H9 (cell line): ENCODE results near the gene TMF1. TPM values are rescaled to one million over a fixed set of nuclear protein-coding genes. Genes with fewer than 3 reads are reported as not detected.

ENCODE experiments used
- DNase-seq: peaks from one replicate; pipeline ENCODE4 v3.0.0-alpha.2; 2017
- H2AFZ ChIP-seq: one replicate; pipeline ENCODE4 v1.6.1; 2013; ENCODE audit warnings: mild to moderate bottlenecking, low read length, control low read depth, moderate library complexity
- H2AK5ac ChIP-seq: 2 replicates; pipeline ENCODE4 v1.6.1; 2013; ENCODE audit warnings: low read length, control low read depth, mixed read lengths; ENCODE audit not compliant: insufficient read length
- H2BK120ac ChIP-seq: one replicate; pipeline ENCODE4 v1.6.1; 2013; ENCODE audit warnings: low read depth, mild to moderate bottlenecking, low read length, control low read depth, inconsistent platforms; ENCODE audit not compliant: poor library complexity, severe bottlenecking
- H2BK12ac ChIP-seq: 2 replicates; pipeline ENCODE4 v1.6.1; 2013; ENCODE audit warnings: low read length, control low read depth, mixed read lengths, low read depth; ENCODE audit not compliant: insufficient read length
- H2BK15ac ChIP-seq: 2 replicates; pipeline ENCODE4 v1.6.1; 2013; ENCODE audit warnings: low read depth, low read length, control low read depth
- H2BK20ac ChIP-seq: one replicate; pipeline ENCODE4 v1.6.1; 2013; ENCODE audit warnings: low read depth, mild to moderate bottlenecking, low read length, control low read depth, inconsistent platforms; ENCODE audit not compliant: poor library complexity, severe bottlenecking
- H2BK5ac ChIP-seq: 2 replicates; pipeline ENCODE4 v1.6.1; 2013; ENCODE audit warnings: low read length, control low read depth, mixed read lengths; ENCODE audit not compliant: insufficient read length
- H3K14ac ChIP-seq: 2 replicates; pipeline ENCODE4 v1.6.1; 2013; ENCODE audit warnings: low read length, control low read depth; ENCODE audit not compliant: insufficient read depth
- H3K18ac ChIP-seq: 2 replicates; pipeline ENCODE4 v1.6.1; 2013; ENCODE audit warnings: low read depth, mild to moderate bottlenecking, mixed read lengths, low read length, control low read depth; ENCODE audit not compliant: insufficient read length
- H3K23ac ChIP-seq: 2 replicates; pipeline ENCODE4 v1.6.1; 2013; ENCODE audit warnings: low read length, control low read depth, mixed read lengths, low read depth; ENCODE audit not compliant: insufficient read length
- H3K23me2 ChIP-seq: 2 replicates; pipeline ENCODE4 v1.6.1; 2013; ENCODE audit warnings: low read depth, mild to moderate bottlenecking, mixed read lengths, low read length, control low read depth; ENCODE audit not compliant: insufficient read length, poor library complexity, severe bottlenecking
- H3K27ac ChIP-seq: 2 replicates; pipeline ENCODE4 v1.5.1; 2013; ENCODE audit warnings: low read length, control low read depth, mixed read lengths, low read depth; ENCODE audit not compliant: insufficient read length
- H3K27me3 ChIP-seq: 2 replicates; pipeline ENCODE4 v1.6.1; 2013; ENCODE audit warnings: low read length, control low read depth, inconsistent platforms; ENCODE audit not compliant: insufficient read depth
- H3K4ac ChIP-seq: 2 replicates; pipeline ENCODE4 v1.6.1; 2013; ENCODE audit warnings: low read depth, mild to moderate bottlenecking, control low read depth, inconsistent platforms, low read length, moderate library complexity
- H3K4me1 ChIP-seq: 2 replicates; pipeline ENCODE4 v1.6.1; 2013; ENCODE audit warnings: low read length, control low read depth, inconsistent platforms; ENCODE audit not compliant: insufficient read depth
- H3K4me2 ChIP-seq: 2 replicates; pipeline ENCODE4 v1.6.1; 2013; ENCODE audit warnings: low read length, control low read depth, mixed read lengths; ENCODE audit not compliant: insufficient read length, insufficient read depth
- H3K56ac ChIP-seq: 2 replicates; pipeline ENCODE4 v1.6.1; 2013; ENCODE audit warnings: low read depth, mild to moderate bottlenecking, mixed read lengths, low read length, control low read depth; ENCODE audit not compliant: insufficient read length
- H3K79me1 ChIP-seq: 2 replicates; pipeline ENCODE4 v1.6.1; 2013; ENCODE audit warnings: low read depth, mild to moderate bottlenecking, moderate library complexity, low read length, control low read depth, inconsistent platforms; ENCODE audit not compliant: insufficient read depth, poor library complexity, severe bottlenecking
- H3K79me2 ChIP-seq: 2 replicates; pipeline ENCODE4 v1.6.1; 2013; ENCODE audit warnings: low read length, control low read depth, inconsistent platforms; ENCODE audit not compliant: insufficient read depth
- H3K9ac ChIP-seq: 2 replicates; pipeline ENCODE4 v1.6.1; 2013; ENCODE audit warnings: low read length, control low read depth, mixed read lengths; ENCODE audit not compliant: insufficient read length; ENCODE audit errors: extremely low read depth
- H3K9me3 ChIP-seq: one replicate; pipeline ENCODE4 v1.6.1; 2013; ENCODE audit warnings: low read depth, low read length, inconsistent platforms; ENCODE audit not compliant: control insufficient read depth
- H3T11ph ChIP-seq: one replicate; pipeline ENCODE4 v1.6.1; 2013; ENCODE audit warnings: mild to moderate bottlenecking, low read length, control low read depth, inconsistent platforms
- H4K20me1 ChIP-seq: one replicate; pipeline ENCODE4 v1.6.1; 2013; ENCODE audit not compliant: control insufficient read depth, insufficient read length, insufficient read depth
- H4K5ac ChIP-seq: 2 replicates; pipeline ENCODE4 v1.6.1; 2013; ENCODE audit warnings: low read depth, mild to moderate bottlenecking, mixed read lengths, low read length, control low read depth; ENCODE audit not compliant: insufficient read length
- H4K8ac ChIP-seq: replicated peaks from 2 replicates; pipeline ENCODE4 v1.6.1; 2013; ENCODE audit warnings: low read length, control low read depth, mixed read lengths, low read depth; ENCODE audit not compliant: insufficient read length
- H4K91ac ChIP-seq: 2 replicates; pipeline ENCODE4 v1.6.1; 2013; ENCODE audit warnings: low read depth, mild to moderate bottlenecking, moderate library complexity, mixed read lengths, low read length, control low read depth; ENCODE audit not compliant: insufficient read length
- H3K27ac Mint-ChIP-seq, 3 experiments: 2 replicates in 2 of 3; 3 replicates in 1 of 3; pipeline ENCODE4 v1.8.0; 2020 to 2021; ENCODE audit warnings: mixed read lengths in 3 of 3, mild to moderate bottlenecking in 1 of 3, moderate library complexity in 1 of 3
- H3K27me3 Mint-ChIP-seq: 2 replicates; pipeline ENCODE4 v1.8.0; 2021; ENCODE audit warnings: low read depth, mild to moderate bottlenecking, moderate library complexity, mixed read lengths
- H3K36me3 Mint-ChIP-seq, 3 experiments: 2 replicates in 2 of 3; 3 replicates in 1 of 3; pipeline ENCODE4 v1.8.0; 2020 to 2021; ENCODE audit warnings: low read depth in 3 of 3, mixed read lengths in 3 of 3; ENCODE audit not compliant: insufficient read depth in 1 of 3
- H3K4me1 Mint-ChIP-seq, 2 experiments: 2 replicates each; pipeline ENCODE4 v1.8.0; 2020; ENCODE audit warnings: mixed read lengths in 2 of 2
- H3K4me3 Mint-ChIP-seq, 2 experiments: 2 replicates in 1 of 2; 3 replicates in 1 of 2; pipeline ENCODE4 v1.8.0; 2020 to 2021; ENCODE audit warnings: mild to moderate bottlenecking in 2 of 2, mixed read lengths in 2 of 2, moderate library complexity in 1 of 2
- H3K9me3 Mint-ChIP-seq, 2 experiments: 2 replicates in 1 of 2; 3 replicates in 1 of 2; pipeline ENCODE4 v1.8.0; 2020; ENCODE audit warnings: mild to moderate bottlenecking in 2 of 2, mixed read lengths in 2 of 2, moderate library complexity in 1 of 2
- WGBS: extraction: QIAGEN DNeasy Blood & Tissue Kit; methylation state at CpG from one replicate; pipeline ENCODE4 v1.1.7; 2013; ENCODE audit warnings: missing lambda C conversion rate, low lambda C conversion rate, mixed read lengths; ENCODE audit not compliant: insufficient read length; ENCODE audit errors: extremely low coverage; 5-methylcytosine and 5-hydroxymethylcytosine counted together
- total RNA-seq: library from RNA; stranded (reverse); gene quantifications from 2 replicates; pipeline ENCODE4 v1.2.1, GENCODE V29; 2021
- TF ChIP-seq, protein P1 (sequence below): fragments of 200-600 bp; sonication (generic); conservative IDR thresholded peaks from 3 replicates; pipeline ENCODE4 v1.8.0; 2021; ENCODE audit warnings: antibody characterized with exemption, mild to moderate bottlenecking

TMF1 gene
- total RNA-seq, 1 experiment from 2014 or later, result 21.9 TPM

DNA sequence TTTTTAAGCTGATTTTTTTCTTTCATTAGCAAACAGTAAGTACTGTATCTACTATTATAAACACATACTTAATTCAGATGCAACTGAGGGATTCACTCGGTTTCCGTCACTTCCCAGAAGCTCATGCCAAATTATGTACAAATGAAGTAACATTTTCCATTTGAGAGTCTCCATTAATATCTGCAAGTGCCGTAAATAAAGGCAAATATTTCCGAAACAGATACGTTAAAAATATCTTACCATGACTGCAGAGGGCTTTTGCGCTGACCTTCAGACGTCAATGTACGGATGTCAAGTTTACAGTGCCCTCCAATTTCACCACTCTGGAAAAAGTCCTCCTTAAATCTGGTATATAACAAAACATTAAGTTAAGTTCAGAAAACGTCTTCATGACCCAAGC lies 48.0 kb downstream of the TMF1 start:
- H3K18ac ChIP-seq, result no peak overlapping the region
- no peak overlapping the region for H2BK20ac ChIP-seq
- H3T11ph ChIP-seq, result no peak overlapping the region
- no CpG with 5 or more reads among the region's 9 CpGs for WGBS
- H3K4me1 Mint-ChIP-seq, result peaks cover 9 to 10% of the 10 kb centered on the region in 2 experiments
- no peaks in the 10 kb centered on the region for H3K79me1 ChIP-seq
- H3K9me3 ChIP-seq, result no peaks in the 10 kb centered on the region
- H2BK5ac ChIP-seq, result no peak overlapping the region
- H2BK120ac ChIP-seq, result no peak overlapping the region
- no peak overlapping the region for H3K14ac ChIP-seq
- H4K20me1 ChIP-seq, result no peaks in the 10 kb centered on the region
- no peak overlapping the region for H2BK12ac ChIP-seq
- H3K56ac ChIP-seq, result no peak overlapping the region
- no peak overlapping the region for H4K8ac ChIP-seq
- no peak overlapping the region for H3K27ac ChIP-seq
- no peak overlapping the region for H3K4ac ChIP-seq
- H3K4me3 Mint-ChIP-seq, result no peak overlapping the region
- DNase-seq, result no peak
- no peak overlapping the region for H3K23ac ChIP-seq
- no peak overlapping the region for H2AFZ ChIP-seq
- H3K79me2 ChIP-seq, result no peaks in the 10 kb centered on the region
- H3K27ac Mint-ChIP-seq, result no peak overlapping the region
- no peaks in the 10 kb centered on the region for H3K23me2 ChIP-seq
- no peak overlapping the region for H3K4me2 ChIP-seq
- no peaks in the 10 kb centered on the region for H3K27me3 ChIP-seq
- H2AK5ac ChIP-seq, result no peak overlapping the region
- TF ChIP-seq, protein P1, sequence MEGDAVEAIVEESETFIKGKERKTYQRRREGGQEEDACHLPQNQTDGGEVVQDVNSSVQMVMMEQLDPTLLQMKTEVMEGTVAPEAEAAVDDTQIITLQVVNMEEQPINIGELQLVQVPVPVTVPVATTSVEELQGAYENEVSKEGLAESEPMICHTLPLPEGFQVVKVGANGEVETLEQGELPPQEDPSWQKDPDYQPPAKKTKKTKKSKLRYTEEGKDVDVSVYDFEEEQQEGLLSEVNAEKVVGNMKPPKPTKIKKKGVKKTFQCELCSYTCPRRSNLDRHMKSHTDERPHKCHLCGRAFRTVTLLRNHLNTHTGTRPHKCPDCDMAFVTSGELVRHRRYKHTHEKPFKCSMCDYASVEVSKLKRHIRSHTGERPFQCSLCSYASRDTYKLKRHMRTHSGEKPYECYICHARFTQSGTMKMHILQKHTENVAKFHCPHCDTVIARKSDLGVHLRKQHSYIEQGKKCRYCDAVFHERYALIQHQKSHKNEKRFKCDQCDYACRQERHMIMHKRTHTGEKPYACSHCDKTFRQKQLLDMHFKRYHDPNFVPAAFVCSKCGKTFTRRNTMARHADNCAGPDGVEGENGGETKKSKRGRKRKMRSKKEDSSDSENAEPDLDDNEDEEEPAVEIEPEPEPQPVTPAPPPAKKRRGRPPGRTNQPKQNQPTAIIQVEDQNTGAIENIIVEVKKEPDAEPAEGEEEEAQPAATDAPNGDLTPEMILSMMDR, result no peak
- no peaks in the 10 kb centered on the region for H3K27me3 Mint-ChIP-seq
- H4K5ac ChIP-seq, result no peak overlapping the region
- no peaks in the 10 kb centered on the region for H3K9me3 Mint-ChIP-seq
- no peak overlapping the region for H3K9ac ChIP-seq
- H4K91ac ChIP-seq, result no peak overlapping the region
- H3K4me1 ChIP-seq, result peaks cover 6% of the 10 kb centered on the region; the same call in 1 of the 2 replicates
- H2BK15ac ChIP-seq, result no peak overlapping the region
- peaks cover 19 to 75% (median 35%) of the 10 kb centered on the region in 3 experiments for H3K36me3 Mint-ChIP-seq
